HCT116 (cell line): ENCODE results near the gene F2R. TPM values are rescaled to one million over a fixed set of nuclear protein-coding genes. Genes with fewer than 3 reads are reported as not detected.

ENCODE experiments used
- ATAC-seq: fragments of 200-7000 bp; cut with Tn5 transposase; 2 replicates; pipeline ENCODE4 v1.9.1; 2020; ENCODE audit warnings: mild to moderate bottlenecking, moderate library complexity
- BruUV-seq: library from RNA; stranded (reverse); fragments of 400-500 nt; replicated peaks from 2 replicates; lab custom pipeline; 2021; lab: Mats Ljungman, UMichigan
- CTCF ChIA-PET: fragments of 300-600 bp; sonication (Branson Sonifier 250); formaldehyde crosslinking; loops from one replicate; lab custom pipeline; 2021; ENCODE audit warnings: antibody characterized with exemption; lab: Charles Lee
- POLR2A ChIA-PET: fragments of 300-600, 350-600 bp; sonication (Branson Sonifier 250); formaldehyde crosslinking; loops from one replicate; lab custom pipeline; 2021; ENCODE audit warnings: antibody characterized with exemption; lab: Charles Lee
- RAD21 ChIA-PET, 2 experiments: fragments of 300-600 bp; sonication (Branson Sonifier 250); formaldehyde crosslinking; loops; one replicate each; lab custom pipeline; 2023; ENCODE audit warnings: low total read pairs in 2 of 2; ENCODE audit not compliant: uncharacterized antibody in 2 of 2, unreplicated experiment in 2 of 2, low non-redundant PET in 1 of 2; lab: Charles Lee
- DNase-seq: peaks from one replicate; pipeline ENCODE4 v3.0.0-alpha.2; 2010; ENCODE audit warnings: low read depth, low spot score
- H2AFZ ChIP-seq: fragments of 200-600 bp; shearing (Covaris generic), sonication (generic); 2 replicates; pipeline ENCODE4 v1.6.1; 2017; ENCODE audit warnings: low read depth, mixed run types, mixed read lengths, antibody characterized with exemption, low read length; ENCODE audit not compliant: poor library complexity, severe bottlenecking
- H3K27ac ChIP-seq: 2 replicates; pipeline ENCODE4 v1.5.1; 2012; ENCODE audit warnings: low read depth, low read length
- H3K27me3 ChIP-seq: fragments of 200-600 bp; sonication (generic); 2 replicates; pipeline ENCODE4 v1.6.1; 2016; ENCODE audit warnings: mixed run types, low read length, mixed read lengths; ENCODE audit not compliant: insufficient read depth
- H3K36me3 ChIP-seq, 2 experiments: fragments of 200-500 bp in 1 of 2; fragments of 200-600 bp in 1 of 2; sonication (Bioruptor generic) in 1 of 2; sonication (generic) in 1 of 2; 2 replicates each; pipeline versions ENCODE4 v1.5.1 to v1.6.1; 2014 to 2016; ENCODE audit warnings: low read length in 2 of 2, inconsistent platforms in 1 of 2, mixed read lengths in 1 of 2, mixed run types in 1 of 2; ENCODE audit not compliant: insufficient read depth in 2 of 2, control insufficient read depth in 1 of 2
- H3K4me1 ChIP-seq, 2 experiments: fragments of 200-600 bp in 1 of 2; sonication (generic) in 1 of 2; 2 replicates each; pipeline versions ENCODE4 v1.5.1 to v1.6.1; 2012 to 2017; ENCODE audit warnings: low read length in 2 of 2, inconsistent platforms in 1 of 2, mild to moderate bottlenecking in 1 of 2, mixed read lengths in 1 of 2, mixed run types in 1 of 2, moderate library complexity in 1 of 2; ENCODE audit not compliant: insufficient read depth in 2 of 2, control insufficient read depth in 1 of 2
- H3K4me2 ChIP-seq: fragments of 200-600 bp; sonication (generic); 2 replicates; pipeline ENCODE4 v1.6.1; 2017; ENCODE audit warnings: mixed run types, low read length, mixed read lengths
- H3K4me3 ChIP-seq, 2 experiments: fragments of 200-600 bp in 1 of 2; sonication (generic) in 1 of 2; replicated peaks in 1 of 2; 2 replicates each; pipeline ENCODE4 v1.5.1; 2011 to 2016; ENCODE audit warnings: low read length in 2 of 2, control low read depth in 1 of 2, low read depth in 1 of 2, mild to moderate bottlenecking in 1 of 2, mixed read lengths in 1 of 2, mixed run types in 1 of 2
- H3K79me2 ChIP-seq: fragments of 200-600 bp; sonication (generic); 2 replicates; pipeline ENCODE4 v1.6.1; 2017; ENCODE audit warnings: mild to moderate bottlenecking, mixed run types, low read length, moderate library complexity, mixed read lengths; ENCODE audit not compliant: insufficient read depth
- H3K9ac ChIP-seq: fragments of 200-600 bp; sonication (generic); 2 replicates; pipeline ENCODE4 v1.6.1; 2016; ENCODE audit warnings: low read length, mixed read lengths
- H3K9me2 ChIP-seq: fragments of 200-600 bp; sonication (generic), shearing (Covaris generic); 2 replicates; pipeline ENCODE4 v1.6.1; 2017; ENCODE audit warnings: mixed run types, mild to moderate bottlenecking, moderate library complexity; ENCODE audit not compliant: insufficient read depth
- H3K9me3 ChIP-seq, 2 experiments: fragments of 200-500 bp in 1 of 2; fragments of 200-600 bp in 1 of 2; sonication (Bioruptor generic) in 1 of 2; sonication (generic) in 1 of 2; 2 replicates each; pipeline ENCODE4 v1.6.1; 2014 to 2017; ENCODE audit warnings: low read length in 2 of 2, mixed read lengths in 2 of 2, inconsistent platforms in 1 of 2, low read depth in 1 of 2, mild to moderate bottlenecking in 1 of 2, mixed run types in 1 of 2, moderate library complexity in 1 of 2; ENCODE audit not compliant: control insufficient read depth in 1 of 2, insufficient read depth in 1 of 2
- H4K20me1 ChIP-seq: fragments of 200-600 bp; sonication (generic), shearing (Covaris generic); 2 replicates; pipeline ENCODE4 v1.6.1; 2017; ENCODE audit warnings: mixed run types, mild to moderate bottlenecking, moderate library complexity; ENCODE audit not compliant: insufficient read depth
- ATF3 ChIP-seq: IDR thresholded peaks from 2 replicates; pipeline ENCODE4 v1.6.1; 2012
- CBX3 ChIP-seq: IDR thresholded peaks from 2 replicates; pipeline ENCODE4 v1.6.1; 2012; ENCODE audit warnings: low read depth
- CEBPB ChIP-seq: IDR thresholded peaks from 2 replicates; pipeline ENCODE4 v1.6.1; 2012; ENCODE audit warnings: low read depth
- EGR1 ChIP-seq: IDR thresholded peaks from 2 replicates; pipeline ENCODE4 v1.6.1; 2012; ENCODE audit warnings: low read depth
- ELF1 ChIP-seq: IDR thresholded peaks from 2 replicates; pipeline ENCODE4 v1.6.1; 2012; ENCODE audit warnings: low read depth, borderline replicate concordance
- EZH2phosphoT487 ChIP-seq: fragments of 200-600 bp; IDR thresholded peaks from 2 replicates; pipeline ENCODE4 v1.6.1; 2018; ENCODE audit warnings: antibody characterized with exemption, borderline replicate concordance
- POLR2A ChIP-seq: IDR thresholded peaks from 2 replicates; pipeline ENCODE4 v1.7.0; 2011; ENCODE audit warnings: borderline replicate concordance; ENCODE audit not compliant: insufficient read depth, insufficient read length; ENCODE audit errors: extremely low read depth
- RAD21 ChIP-seq: IDR thresholded peaks from 2 replicates; pipeline ENCODE4 v1.6.1; 2012; ENCODE audit warnings: low read depth, mild to moderate bottlenecking
- SIN3A ChIP-seq: IDR thresholded peaks from 2 replicates; pipeline ENCODE4 v1.6.1; 2012; ENCODE audit warnings: low read depth
- SRF ChIP-seq: IDR thresholded peaks from 2 replicates; pipeline ENCODE4 v1.6.1; 2012; ENCODE audit warnings: low read depth
- YY1 ChIP-seq: IDR thresholded peaks from 2 replicates; pipeline ENCODE4 v1.6.1; 2011; ENCODE audit warnings: low read length, low read depth, moderate library complexity, mild to moderate bottlenecking; ENCODE audit not compliant: insufficient replicate concordance; ENCODE audit errors: extremely low read depth
- ZBTB33 ChIP-seq: IDR thresholded peaks from 2 replicates; pipeline ENCODE4 v1.6.1; 2011; ENCODE audit warnings: mild to moderate bottlenecking, low read length, moderate library complexity; ENCODE audit not compliant: insufficient replicate concordance; ENCODE audit errors: extremely low read depth
- ZNF274 ChIP-seq: fragments of 200-500 bp; sonication (Bioruptor generic); IDR thresholded peaks from 2 replicates; pipeline ENCODE4 v1.6.1; 2014; ENCODE audit warnings: mild to moderate bottlenecking, low read depth, low read length, inconsistent platforms
- intact Hi-C: fragments of 100-400 bp; cut with micrococcal nuclease; formaldehyde crosslinking; loops from 2 replicates; pipeline ENCODE4 v1.10.0; 2022
- total RNA-seq: library from RNA; stranded (reverse); gene quantifications from one replicate; pipeline ENCODE4 v1.2.1, GENCODE V29; 2021; ENCODE audit not compliant: unreplicated experiment

The F2R gene
- total RNA-seq, 1 experiment from 2014 or later, result 16.6 TPM

GRCh38 chr5:76674330-76675066 is 41.4 kb upstream of the F2R start:
- Histone ChIP-seq H3K9me2 (no peaks in the 10 kb centered on the region), H3K4me3 (no peak overlapping the region), H3K36me3 (no peaks in the 10 kb centered on the region), H3K27ac (no peak overlapping the region), H3K9ac (no peak overlapping the region), H3K79me2 (no peaks in the 10 kb centered on the region), H4K20me1 (no peaks in the 10 kb centered on the region), H2AFZ (no peak overlapping the region), H3K4me2 (no peak overlapping the region), H3K27me3 (no peaks in the 10 kb centered on the region), H3K4me1 (no peaks in the 10 kb centered on the region), H3K9me3 (no peaks in the 10 kb centered on the region)
- ChIA-PET CTCF (no interaction called here), RAD21 (no interaction called here), POLR2A (no interaction called here)
- intact Hi-C loops, result no loop called here
- DNase-seq, result no peak
- no peak for TF ChIP-seq SRF
- no peak for TF ChIP-seq EZH2phosphoT487
- no peak for TF ChIP-seq YY1
- no peak for TF ChIP-seq ZNF274
- TF ChIP-seq CBX3, result no peak
- no peak for TF ChIP-seq ATF3
- TF ChIP-seq CEBPB, result no peak
- TF ChIP-seq ZBTB33, result no peak
- TF ChIP-seq EGR1, result no peak
- TF ChIP-seq SIN3A, result no peak
- TF ChIP-seq ELF1, result no peak
- TF ChIP-seq RAD21, result no peak
- TF ChIP-seq POLR2A, result no peak
- peak; percentile 78 for ATAC-seq
- BruUV-seq, result no TSS peak
